Hepatocyte (in vitro differentiated cells): ENCODE measurements around the gene DIP2C. TPM values are rescaled to one million over a fixed set of nuclear protein-coding genes. Genes with fewer than 3 reads are reported as not detected.
A peak's percentile ranks its signal among the peaks of the same experiment; 100 is the strongest.

Experiments used
- DNase-seq: peaks from one replicate; pipeline ENCODE4 v3.0.0-alpha.2; 2016; ENCODE audit warnings: low spot score
- H2AFZ ChIP-seq: fragments of 200-600 bp; sonication (generic); 2 replicates; pipeline ENCODE4 v1.6.0; 2016; ENCODE audit warnings: antibody characterized with exemption, mild to moderate bottlenecking
- H3K27ac ChIP-seq: fragments of 200-600 bp; sonication (generic); 2 replicates; pipeline ENCODE4 v1.5.1; 2016; ENCODE audit warnings: mild to moderate bottlenecking
- H3K27me3 ChIP-seq: fragments of 200-600 bp; sonication (generic); 2 replicates; pipeline ENCODE4 v1.6.1; 2016
- H3K36me3 ChIP-seq: fragments of 200-600 bp; sonication (generic); replicated peaks from 2 replicates; pipeline ENCODE4 v1.5.1; 2016; ENCODE audit warnings: low read depth; ENCODE audit not compliant: insufficient read depth
- H3K4me1 ChIP-seq: fragments of 200-600 bp; sonication (generic); 2 replicates; pipeline ENCODE4 v1.5.1; 2016; ENCODE audit warnings: mild to moderate bottlenecking, moderate library complexity; ENCODE audit not compliant: insufficient read depth
- H3K4me2 ChIP-seq: fragments of 200-600 bp; sonication (generic); 2 replicates; pipeline ENCODE4 v1.6.0; 2016
- H3K4me3 ChIP-seq: fragments of 200-600 bp; sonication (generic); 2 replicates; pipeline ENCODE4 v1.5.1; 2016; ENCODE audit warnings: mild to moderate bottlenecking
- H3K79me2 ChIP-seq: fragments of 200-600 bp; sonication (generic); 2 replicates; pipeline ENCODE4 v1.6.0; 2017; ENCODE audit warnings: mild to moderate bottlenecking
- H3K9me2 ChIP-seq: fragments of 200-600 bp; sonication (generic); replicated peaks from 2 replicates; pipeline ENCODE4 v1.6.0; 2017; ENCODE audit warnings: mild to moderate bottlenecking; ENCODE audit not compliant: insufficient read depth
- H3K9me3 ChIP-seq: fragments of 200-600 bp; sonication (generic); 2 replicates; pipeline ENCODE4 v1.5.1; 2016; ENCODE audit warnings: low read depth, mild to moderate bottlenecking
- H4K20me1 ChIP-seq: fragments of 200-600 bp; sonication (generic); 2 replicates; pipeline ENCODE4 v1.6.0; 2016; ENCODE audit warnings: mild to moderate bottlenecking; ENCODE audit not compliant: insufficient read depth, poor library complexity, severe bottlenecking
- CTCF ChIP-seq: fragments of 200-600 bp; sonication (generic); IDR thresholded peaks from 2 replicates; pipeline ENCODE4 v1.5.1; 2016; ENCODE audit warnings: antibody characterized with exemption, mild to moderate bottlenecking; ENCODE audit not compliant: poor library complexity
- EZH2 ChIP-seq: fragments of 200-600 bp; sonication (generic); IDR thresholded peaks from 2 replicates; pipeline ENCODE4 v1.6.1; 2016; ENCODE audit warnings: antibody characterized with exemption, mild to moderate bottlenecking, borderline replicate concordance
- EZH2phosphoT487 ChIP-seq: fragments of 200-600 bp; sonication (generic); IDR thresholded peaks from one replicate; pipeline ENCODE4 v1.6.1; 2018; ENCODE audit warnings: antibody characterized with exemption, mild to moderate bottlenecking, low read depth, moderate library complexity; ENCODE audit not compliant: unreplicated experiment, severe bottlenecking
- WGBS: methylation state at CpG from one replicate; pipeline ENCODE4 v1.1.6; 2016; ENCODE audit warnings: low lambda C conversion rate; ENCODE audit errors: missing lambda C conversion rate; 5-methylcytosine and 5-hydroxymethylcytosine counted together
- polyA plus RNA-seq: library from polyadenylated mRNA; unstranded; fragments of >200 nt; fragmentation: Nextera tagmentation; extraction: Ambion mirVana; gene quantifications from 2 replicates; pipeline ENCODE4 v1.2.1, GENCODE V29; 2016
- total RNA-seq: library from RNA; depleted of rRNA; stranded (reverse); fragments of >200 nt; gene quantifications from 2 replicates; pipeline ENCODE4 v1.2.3, GENCODE V29; 2014

The DIP2C gene
- total and polyA plus RNA-seq, 2 experiments from 2014 or later: 11.1 to 12.8 TPM

GRCh38 chr10:561721-562120, 127.7 kb downstream of the DIP2C start:
- TF ChIP-seq CTCF (no peak), EZH2 (no peak), EZH2phosphoT487 (no peak)
- Histone ChIP-seq H3K4me2 (no peak overlapping the region), H3K27ac (no peak overlapping the region), H3K27me3 (no peaks in the 10 kb centered on the region), H3K9me2 (no peaks in the 10 kb centered on the region), H4K20me1 (peaks cover 36% of the 10 kb centered on the region), H2AFZ (no peak overlapping the region), H3K4me3 (no peak overlapping the region), H3K4me1 (no peaks in the 10 kb centered on the region), H3K9me3 (peaks cover 6% of the 10 kb centered on the region), H3K79me2 (peaks cover 89% of the 10 kb centered on the region), H3K36me3 (no peaks in the 10 kb centered on the region)
- DNase-seq: no peak
- 87% methylated on average over 12 of the region's 12 CpGs for WGBS

- Histone ChIP-seq H3K36me3 (no peaks in the 10 kb centered on the region), H3K9me3 (peaks cover 6% of the 10 kb centered on the region), H3K27ac (peak overlapping the region; percentile 66), H3K4me3 (no peak overlapping the region), H3K9me2 (no peaks in the 10 kb centered on the region), H3K4me2 (no peak overlapping the region), H4K20me1 (peaks cover 33% of the 10 kb centered on the region), H3K79me2 (peaks cover 89% of the 10 kb centered on the region), H2AFZ (no peak overlapping the region), H3K27me3 (no peaks in the 10 kb centered on the region), H3K4me1 (no peaks in the 10 kb centered on the region)
- TF ChIP-seq EZH2phosphoT487 (no peak), EZH2 (no peak), CTCF (no peak)
- WGBS: 64% methylated on average over 11 of the region's 11 CpGs
- DNase-seq: no peak
Measured at GRCh38 chr10:560314-560992, 129.0 kb downstream of the DIP2C start.

- Histone ChIP-seq H3K36me3 (no peaks in the 10 kb centered on the region), H3K27ac (peak overlapping the region; percentile 66), H3K27me3 (no peaks in the 10 kb centered on the region), H3K9me3 (peaks cover 6% of the 10 kb centered on the region), H3K9me2 (no peaks in the 10 kb centered on the region), H3K79me2 (peaks cover 88% of the 10 kb centered on the region), H4K20me1 (peaks cover 39% of the 10 kb centered on the region), H3K4me2 (no peak overlapping the region), H3K4me3 (no peak overlapping the region), H3K4me1 (no peaks in the 10 kb centered on the region), H2AFZ (no peak overlapping the region)
- no peak for TF ChIP-seq EZH2phosphoT487
- no peak for TF ChIP-seq CTCF
- no peak for TF ChIP-seq EZH2
- 96% methylated on average over 4 of the region's 8 CpGs for WGBS
- DNase-seq: no peak
Measured at GRCh38 chr10:559767-560047, 129.8 kb downstream of the DIP2C start.
